ENCODE data around the gene UTRN.

UTRN gene

GRCh38 chr6:144314003-144314485 is 28.9 kb downstream of the UTRN start:
- peak; percentile 23 to 33 for DNase-seq (ENCODE audit: low read depth in 2 of 2)

GRCh38 chr6:144314562-144314961 is 29.4 kb downstream of the UTRN start:
- DNase-seq (ENCODE audit: low read depth in 2 of 2) = no peak

DNA sequence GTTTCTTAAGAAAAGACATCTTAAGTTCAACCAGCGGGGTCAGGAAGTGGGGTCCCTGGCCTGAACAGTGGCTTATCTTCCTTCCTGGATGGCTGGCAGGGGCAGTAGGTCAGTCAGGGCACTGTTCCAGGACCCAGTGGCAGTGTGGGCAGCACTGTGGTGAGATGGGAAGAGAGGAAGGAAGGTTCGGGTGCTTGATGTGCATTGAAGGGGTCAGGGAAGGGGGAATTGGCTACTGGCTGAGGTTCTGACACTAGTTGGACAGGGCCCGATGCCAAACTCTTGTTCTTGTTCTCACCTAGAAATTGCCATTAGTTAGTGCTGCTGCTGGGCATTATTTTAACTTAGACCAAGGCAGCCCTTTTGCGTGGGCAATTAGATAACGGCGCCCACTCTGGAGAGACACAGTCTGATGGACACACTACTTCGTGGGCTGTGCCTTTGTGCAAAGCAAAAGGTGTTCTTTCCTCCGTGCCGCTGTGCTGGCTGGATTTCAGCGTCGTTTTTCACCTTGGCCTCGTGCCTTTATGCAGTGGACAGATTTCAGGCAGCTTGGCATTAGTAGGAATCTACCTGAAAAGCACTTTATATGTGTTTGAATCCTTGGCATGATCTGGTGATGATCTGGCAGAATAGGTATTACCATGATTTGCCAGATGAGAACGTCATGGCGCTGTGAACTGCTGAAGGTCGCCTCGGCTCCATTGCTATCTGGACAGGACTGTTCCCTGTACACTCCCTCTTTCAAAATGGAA is 30.3 kb downstream of the UTRN start:
- no peak for DNase-seq (ENCODE audit: low read depth in 2 of 2)

- no peak for DNase-seq (ENCODE audit: low read depth in 2 of 2)
Observed at GRCh38 chr6:144315981-144316861, 31.1 kb downstream of the UTRN start.

DNA sequence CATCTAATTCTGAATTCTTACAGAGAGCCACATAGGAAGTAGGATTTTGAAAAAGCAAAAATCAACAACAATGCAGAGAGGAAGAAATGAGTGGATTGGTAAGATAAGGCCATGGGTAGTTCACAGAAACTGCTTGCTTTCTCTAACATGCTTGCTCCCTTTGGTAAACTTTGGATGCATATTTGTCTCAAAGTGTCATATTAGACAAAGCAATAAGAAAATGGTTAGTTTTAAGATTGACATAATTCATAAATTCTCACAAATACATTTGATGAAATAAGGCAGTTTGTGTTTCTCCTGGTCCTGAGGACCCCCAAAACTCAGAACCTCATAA is 31.7 kb downstream of the UTRN start:
- no peak for DNase-seq (ENCODE audit: low read depth in 2 of 2)

DNA sequence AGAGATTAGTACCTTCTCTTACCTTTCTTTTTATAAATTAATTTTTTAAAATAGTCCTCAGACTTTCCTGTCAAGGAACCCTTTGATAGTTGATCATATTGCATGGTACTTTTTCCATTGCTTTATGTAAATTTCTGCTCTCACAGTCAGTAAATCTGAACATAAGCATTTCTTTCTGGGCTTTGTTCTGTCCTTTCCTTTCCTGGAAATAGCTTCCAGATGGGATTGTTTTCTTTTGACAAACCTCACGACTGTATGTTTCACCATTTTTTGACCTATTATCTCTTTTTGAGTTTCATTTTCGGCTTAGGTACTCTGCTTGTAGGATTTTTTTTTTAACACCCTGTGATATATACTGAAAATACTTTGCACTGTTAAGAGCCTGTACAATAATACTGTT is 32.6 kb downstream of the UTRN start:
- peak in 1 of 2 experiments; percentile 33 for DNase-seq (ENCODE audit: low read depth in 2 of 2)

- DNase-seq (ENCODE audit: low read depth in 2 of 2) = no peak
Observed at GRCh38 chr6:144319211-144319610, 34.1 kb downstream of the UTRN start.

DNA sequence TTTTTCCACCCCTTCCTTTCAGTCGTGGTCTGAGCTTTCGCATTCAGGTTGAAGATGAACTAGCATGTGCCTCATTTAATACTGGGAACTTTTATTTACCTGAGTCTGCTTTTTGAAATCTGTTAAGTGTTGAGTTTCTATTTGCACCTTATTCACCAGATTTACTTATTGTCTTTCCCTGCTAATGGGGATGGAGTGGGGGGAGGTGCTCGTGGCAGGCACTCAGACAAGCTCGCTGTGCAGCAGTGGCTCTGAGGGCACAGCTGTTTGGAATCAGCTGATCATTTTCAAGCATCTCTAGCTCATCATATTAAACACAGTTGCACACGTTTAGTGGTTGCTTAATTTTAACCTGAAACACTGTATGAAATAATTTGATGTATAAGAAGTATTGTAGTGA is 35.6 kb downstream of the UTRN start:
- DNase-seq (ENCODE audit: low read depth in 2 of 2) = no peak

DNA sequence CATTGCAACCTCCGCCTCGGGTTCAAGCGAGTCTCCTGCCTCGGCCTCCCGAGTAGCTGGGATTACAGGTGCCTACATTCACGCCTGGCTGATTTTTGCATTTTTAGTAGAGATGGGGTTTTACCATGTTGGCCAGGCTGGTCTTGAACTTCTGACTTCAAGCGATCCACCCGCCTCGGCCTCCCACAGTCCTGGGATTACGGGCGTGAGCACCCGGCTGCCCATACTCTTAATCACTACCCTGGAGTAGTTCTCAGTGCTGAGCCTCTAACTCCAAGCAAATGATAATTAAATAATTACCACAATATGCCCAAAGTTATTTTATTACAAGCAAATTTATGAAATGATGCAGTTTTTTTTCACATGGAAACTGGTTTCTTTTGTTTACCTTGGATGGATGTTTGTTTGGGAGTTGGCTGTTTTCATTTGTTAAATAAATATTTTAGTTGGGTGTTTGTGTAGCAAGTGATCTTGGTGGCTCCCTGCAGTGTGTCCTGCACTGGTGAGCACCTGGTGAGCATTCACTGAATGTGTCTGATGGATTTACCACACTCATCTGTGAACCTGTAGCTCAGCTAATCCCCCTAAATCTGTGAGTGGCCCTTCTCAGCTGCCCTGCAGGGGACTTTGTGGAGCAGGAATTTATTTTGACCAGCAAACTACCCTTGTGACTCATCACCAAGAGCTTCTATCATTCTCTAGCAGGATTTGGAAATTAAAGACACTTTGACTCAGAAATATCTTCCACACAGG is 36.9 kb downstream of the UTRN start:
- DNase-seq (ENCODE audit: low read depth in 2 of 2) = no peak

DNA sequence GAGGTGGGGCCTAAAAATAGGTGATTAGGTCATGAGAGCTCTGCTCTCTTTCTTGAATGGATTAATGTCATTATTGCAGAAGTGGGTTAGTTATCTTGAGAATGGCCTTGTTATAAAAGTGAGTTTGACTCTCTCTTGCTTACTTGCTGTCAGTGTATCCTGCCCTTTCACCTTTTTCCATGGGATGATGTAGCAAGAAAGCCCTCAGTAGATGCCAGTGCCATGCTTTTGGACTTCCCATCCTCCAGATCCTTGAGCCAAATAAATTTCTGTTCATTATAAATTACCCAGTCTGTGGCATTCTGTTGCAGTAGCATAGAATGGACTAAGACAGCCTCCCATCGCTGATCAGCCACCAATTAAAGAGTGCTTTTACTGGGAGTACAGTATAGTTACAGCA is 40.1 kb downstream of the UTRN start:
- no peak for DNase-seq (ENCODE audit: low read depth in 2 of 2)

DNA sequence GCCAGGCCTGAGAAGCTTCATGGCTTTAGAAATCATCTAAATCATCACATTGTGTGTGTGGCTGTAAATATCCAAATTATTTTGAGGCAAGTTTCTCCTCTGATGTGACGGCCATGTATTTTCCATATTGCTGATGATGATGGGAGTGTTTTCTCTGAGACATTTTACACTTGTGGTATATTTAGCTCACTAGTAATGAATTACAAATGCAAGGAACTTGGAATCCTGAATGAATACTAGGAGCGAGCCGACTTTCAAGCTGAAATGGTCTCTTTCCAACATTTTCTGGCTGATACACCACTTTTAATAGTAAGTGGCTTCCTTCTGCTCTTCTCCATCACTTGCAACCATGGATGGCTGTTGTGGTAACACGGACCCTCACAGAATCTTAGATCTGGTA is 41.3 kb downstream of the UTRN start:
- DNase-seq (ENCODE audit: low read depth in 2 of 2) = no peak

DNA sequence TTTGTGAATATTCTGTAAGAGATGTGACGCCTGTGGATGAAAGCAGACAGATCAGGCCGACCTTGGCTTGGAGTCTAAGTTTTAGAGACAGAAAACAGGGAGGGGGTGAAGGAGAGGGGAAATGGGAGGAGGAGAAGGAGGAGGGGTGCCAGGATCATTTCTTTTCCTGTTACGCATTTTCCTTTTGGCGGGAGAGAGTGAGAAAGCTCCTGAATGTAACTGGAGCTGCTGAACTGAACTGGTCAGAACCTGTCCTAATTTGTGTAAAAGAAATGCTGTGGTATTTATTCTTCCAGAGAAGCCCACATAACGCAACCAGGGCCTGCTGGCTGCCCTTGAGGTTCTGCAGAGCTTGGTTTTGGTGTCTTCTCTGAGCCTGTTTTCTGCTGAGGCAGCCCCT is 41.9 kb downstream of the UTRN start:
- DNase-seq (ENCODE audit: low read depth in 2 of 2) = no peak

- DNase-seq (ENCODE audit: low read depth in 2 of 2) = no peak
Observed at GRCh38 chr6:144330017-144330987, 45.2 kb downstream of the UTRN start.

- DNase-seq (ENCODE audit: low read depth in 2 of 2) = peak; percentile 34 to 46
Observed at GRCh38 chr6:144331491-144331969, 46.4 kb downstream of the UTRN start.

DNA sequence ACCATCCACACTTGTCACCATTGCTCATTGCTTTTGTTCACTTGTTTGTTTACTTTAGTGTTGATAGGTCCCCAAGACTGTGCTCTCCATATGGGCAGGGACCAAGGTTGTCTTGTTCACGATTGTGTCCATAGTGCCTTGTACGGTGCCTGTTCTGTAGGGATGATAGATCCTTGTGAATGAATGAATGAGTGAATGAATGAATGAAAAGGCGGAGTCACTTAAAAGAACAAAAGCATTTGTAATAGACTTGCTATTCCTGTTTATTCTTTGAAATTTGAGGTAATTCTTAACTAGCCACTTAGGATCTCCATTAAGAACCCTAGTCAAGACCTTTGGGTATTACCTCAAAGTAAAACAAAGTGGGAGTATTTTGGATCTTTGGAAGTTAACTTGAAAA is 47.0 kb downstream of the UTRN start:
- DNase-seq (ENCODE audit: low read depth in 2 of 2) = no peak

DNA sequence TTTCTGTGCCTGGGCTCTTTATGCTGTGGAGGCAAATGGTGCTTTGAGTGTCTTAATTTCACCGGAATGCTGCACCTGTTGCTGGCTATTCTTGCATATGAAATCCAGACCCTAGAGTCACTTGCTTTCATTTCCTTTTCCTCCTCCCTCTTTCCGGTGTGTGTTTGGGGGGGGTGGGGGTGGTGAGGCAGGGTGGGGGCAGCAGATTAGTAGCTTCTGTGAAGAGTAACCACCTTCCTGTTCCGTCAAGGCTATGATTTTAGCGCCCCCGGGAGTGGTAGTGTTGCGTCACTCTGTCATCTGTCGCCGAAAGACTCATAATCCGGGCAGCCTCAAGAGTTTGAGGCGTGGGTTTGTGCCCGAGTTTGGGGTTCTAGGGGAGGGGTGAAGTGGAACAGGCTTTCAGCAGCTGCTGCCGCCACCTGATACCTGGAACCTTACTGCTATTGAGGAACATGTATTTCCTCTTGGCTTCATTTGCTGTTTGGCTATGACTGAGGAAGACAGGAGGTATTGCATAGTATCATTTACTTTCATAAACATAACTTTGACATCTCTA is 49.1 kb downstream of the UTRN start:
- DNase-seq (ENCODE audit: low read depth in 2 of 2) = no peak

Data from fibroblast of skin of left biceps (primary cell).